HCT116 (cell line): ENCODE data around the gene IGFALS. TPM values are rescaled to one million over a fixed set of nuclear protein-coding genes. Genes with fewer than 3 reads are reported as not detected.

Experiments
- ATAC-seq: fragments of 200-7000 bp; cut with Tn5 transposase; 2 replicates; pipeline ENCODE4 v1.9.1; 2020; ENCODE audit warnings: mild to moderate bottlenecking, moderate library complexity
- BruUV-seq: library from RNA; stranded (reverse); fragments of 400-500 nt; replicated peaks from 2 replicates; lab custom pipeline; 2021; lab: Mats Ljungman, UMichigan
- CTCF ChIA-PET: fragments of 300-600 bp; sonication (Branson Sonifier 250); formaldehyde crosslinking; loops from one replicate; lab custom pipeline; 2021; ENCODE audit warnings: antibody characterized with exemption; lab: Charles Lee
- POLR2A ChIA-PET: fragments of 300-600, 350-600 bp; sonication (Branson Sonifier 250); formaldehyde crosslinking; loops from one replicate; lab custom pipeline; 2021; ENCODE audit warnings: antibody characterized with exemption; lab: Charles Lee
- RAD21 ChIA-PET, 2 experiments: fragments of 300-600 bp; sonication (Branson Sonifier 250); formaldehyde crosslinking; loops; one replicate each; lab custom pipeline; 2023; ENCODE audit warnings: low total read pairs in 2 of 2; ENCODE audit not compliant: uncharacterized antibody in 2 of 2, unreplicated experiment in 2 of 2, low non-redundant PET in 1 of 2; lab: Charles Lee
- DNase-seq: peaks from one replicate; pipeline ENCODE4 v3.0.0-alpha.2; 2010; ENCODE audit warnings: low read depth, low spot score
- H2AFZ ChIP-seq: fragments of 200-600 bp; shearing (Covaris generic), sonication (generic); 2 replicates; pipeline ENCODE4 v1.6.1; 2017; ENCODE audit warnings: low read depth, mixed run types, mixed read lengths, antibody characterized with exemption, low read length; ENCODE audit not compliant: poor library complexity, severe bottlenecking
- H3K27ac ChIP-seq: 2 replicates; pipeline ENCODE4 v1.5.1; 2012; ENCODE audit warnings: low read depth, low read length
- H3K27me3 ChIP-seq: fragments of 200-600 bp; sonication (generic); 2 replicates; pipeline ENCODE4 v1.6.1; 2016; ENCODE audit warnings: mixed run types, low read length, mixed read lengths; ENCODE audit not compliant: insufficient read depth
- H3K36me3 ChIP-seq, 2 experiments: fragments of 200-500 bp in 1 of 2; fragments of 200-600 bp in 1 of 2; sonication (Bioruptor generic) in 1 of 2; sonication (generic) in 1 of 2; 2 replicates each; pipeline versions ENCODE4 v1.5.1 to v1.6.1; 2014 to 2016; ENCODE audit warnings: low read length in 2 of 2, inconsistent platforms in 1 of 2, mixed read lengths in 1 of 2, mixed run types in 1 of 2; ENCODE audit not compliant: insufficient read depth in 2 of 2, control insufficient read depth in 1 of 2
- H3K4me1 ChIP-seq, 2 experiments: fragments of 200-600 bp in 1 of 2; sonication (generic) in 1 of 2; 2 replicates each; pipeline versions ENCODE4 v1.5.1 to v1.6.1; 2012 to 2017; ENCODE audit warnings: low read length in 2 of 2, inconsistent platforms in 1 of 2, mild to moderate bottlenecking in 1 of 2, mixed read lengths in 1 of 2, mixed run types in 1 of 2, moderate library complexity in 1 of 2; ENCODE audit not compliant: insufficient read depth in 2 of 2, control insufficient read depth in 1 of 2
- H3K4me2 ChIP-seq: fragments of 200-600 bp; sonication (generic); 2 replicates; pipeline ENCODE4 v1.6.1; 2017; ENCODE audit warnings: mixed run types, low read length, mixed read lengths
- H3K4me3 ChIP-seq, 2 experiments: fragments of 200-600 bp in 1 of 2; sonication (generic) in 1 of 2; replicated peaks in 1 of 2; 2 replicates each; pipeline ENCODE4 v1.5.1; 2011 to 2016; ENCODE audit warnings: low read length in 2 of 2, control low read depth in 1 of 2, low read depth in 1 of 2, mild to moderate bottlenecking in 1 of 2, mixed read lengths in 1 of 2, mixed run types in 1 of 2
- H3K79me2 ChIP-seq: fragments of 200-600 bp; sonication (generic); 2 replicates; pipeline ENCODE4 v1.6.1; 2017; ENCODE audit warnings: mild to moderate bottlenecking, mixed run types, low read length, moderate library complexity, mixed read lengths; ENCODE audit not compliant: insufficient read depth
- H3K9ac ChIP-seq: fragments of 200-600 bp; sonication (generic); 2 replicates; pipeline ENCODE4 v1.6.1; 2016; ENCODE audit warnings: low read length, mixed read lengths
- H3K9me2 ChIP-seq: fragments of 200-600 bp; sonication (generic), shearing (Covaris generic); 2 replicates; pipeline ENCODE4 v1.6.1; 2017; ENCODE audit warnings: mixed run types, mild to moderate bottlenecking, moderate library complexity; ENCODE audit not compliant: insufficient read depth
- H3K9me3 ChIP-seq, 2 experiments: fragments of 200-500 bp in 1 of 2; fragments of 200-600 bp in 1 of 2; sonication (Bioruptor generic) in 1 of 2; sonication (generic) in 1 of 2; 2 replicates each; pipeline ENCODE4 v1.6.1; 2014 to 2017; ENCODE audit warnings: low read length in 2 of 2, mixed read lengths in 2 of 2, inconsistent platforms in 1 of 2, low read depth in 1 of 2, mild to moderate bottlenecking in 1 of 2, mixed run types in 1 of 2, moderate library complexity in 1 of 2; ENCODE audit not compliant: control insufficient read depth in 1 of 2, insufficient read depth in 1 of 2
- H4K20me1 ChIP-seq: fragments of 200-600 bp; sonication (generic), shearing (Covaris generic); 2 replicates; pipeline ENCODE4 v1.6.1; 2017; ENCODE audit warnings: mixed run types, mild to moderate bottlenecking, moderate library complexity; ENCODE audit not compliant: insufficient read depth
- CEBPB ChIP-seq: IDR thresholded peaks from 2 replicates; pipeline ENCODE4 v1.6.1; 2012; ENCODE audit warnings: low read depth
- EGR1 ChIP-seq: IDR thresholded peaks from 2 replicates; pipeline ENCODE4 v1.6.1; 2012; ENCODE audit warnings: low read depth
- EZH2 ChIP-seq: fragments of 200-600 bp; sonication (generic); IDR thresholded peaks from 2 replicates; pipeline ENCODE4 v1.6.1; 2017; ENCODE audit warnings: antibody characterized with exemption, mixed run types
- JUND ChIP-seq: IDR thresholded peaks from 2 replicates; pipeline ENCODE4 v1.6.1; 2012
- POLR2AphosphoS5 ChIP-seq: IDR thresholded peaks from 2 replicates; pipeline ENCODE4 v1.6.1; 2011; ENCODE audit warnings: mild to moderate bottlenecking, low read depth, low read length, moderate library complexity
- REST ChIP-seq: IDR thresholded peaks from 2 replicates; pipeline ENCODE4 v1.6.1; 2012; ENCODE audit warnings: low read depth
- TCF7L2 ChIP-seq: IDR thresholded peaks from 2 replicates; pipeline ENCODE4 v1.7.0; 2011; ENCODE audit warnings: borderline replicate concordance, inconsistent platforms; ENCODE audit not compliant: insufficient read depth, insufficient read length; ENCODE audit errors: extremely low read depth
- YY1 ChIP-seq: IDR thresholded peaks from 2 replicates; pipeline ENCODE4 v1.6.1; 2011; ENCODE audit warnings: low read length, low read depth, moderate library complexity, mild to moderate bottlenecking; ENCODE audit not compliant: insufficient replicate concordance; ENCODE audit errors: extremely low read depth
- ZFX ChIP-seq: fragments of 450-650 bp; IDR thresholded peaks from 2 replicates; pipeline ENCODE4 v1.6.1; 2017
- ZNF274 ChIP-seq: fragments of 200-500 bp; sonication (Bioruptor generic); IDR thresholded peaks from 2 replicates; pipeline ENCODE4 v1.6.1; 2014; ENCODE audit warnings: mild to moderate bottlenecking, low read depth, low read length, inconsistent platforms
- intact Hi-C: fragments of 100-400 bp; cut with micrococcal nuclease; formaldehyde crosslinking; loops from 2 replicates; pipeline ENCODE4 v1.10.0; 2022
- total RNA-seq: library from RNA; stranded (reverse); gene quantifications from one replicate; pipeline ENCODE4 v1.2.1, GENCODE V29; 2021; ENCODE audit not compliant: unreplicated experiment

The IGFALS gene
- total RNA-seq, 1 experiment from 2014 or later = 0.10 TPM

- H3K36me3 ChIP-seq = peaks cover 10 to 14% of the 10 kb centered on the region in 2 experiments; a peak in 3 of 4 replicates
These were observed 46.8 kb downstream of the IGFALS start for GRCh38 chr16:1746693-1747195.

More at GRCh38 chr16:1746693-1747195, 46.8 kb downstream of the IGFALS start:
- no peaks in the 10 kb centered on the region for H3K9me2 ChIP-seq
- H3K27ac ChIP-seq = no peak overlapping the region
- H3K4me2 ChIP-seq = no peak overlapping the region
- no peaks in the 10 kb centered on the region for H3K27me3 ChIP-seq
- ChIA-PET RAD21 (no interaction called here), CTCF (no interaction called here), POLR2A (no interaction called here)
- H3K79me2 ChIP-seq = no peaks in the 10 kb centered on the region
- no peaks in the 10 kb centered on the region for H4K20me1 ChIP-seq
- BruUV-seq = no TSS peak
- H3K4me3 ChIP-seq = no peak overlapping the region
- H2AFZ ChIP-seq = no peak overlapping the region
- TF ChIP-seq ZFX (no peak), ZNF274 (no peak), TCF7L2 (no peak), POLR2AphosphoS5 (no peak), YY1 (no peak), JUND (no peak), EGR1 (no peak), REST (no peak), CEBPB (no peak), EZH2 (no peak)
- intact Hi-C loops = no loop called here
- no peak overlapping the region for H3K9ac ChIP-seq
- no peak for DNase-seq
- ATAC-seq = no peak
- H3K4me1 ChIP-seq = no peaks in the 10 kb centered on the region
- no peaks in the 10 kb centered on the region for H3K9me3 ChIP-seq
